NCI-H1417 treated with DMSO at 0.1 percent for 48 hours (cell line): ENCODE data around the gene GGTLC2.
"Not testable (repeated sequence)": the region's sequence is repeated elsewhere in the genome, so short reads cannot be mapped to it uniquely, and the experiment has no call there.

Experiments
- DNase-seq: peaks from one replicate; lab custom pipeline; 2025; lab: John Stamatoyannopoulos, UW

Gene GGTLC2

GRCh38 chr22:22638313-22638712 lies 6.1 kb upstream of the GGTLC2 start:
- not testable (repeated sequence) for DNase-seq

- not testable (repeated sequence) for DNase-seq
These were observed 2.2 kb upstream of the GGTLC2 start for GRCh38 chr22:22642255-22642654.

- DNase-seq = not testable (repeated sequence)
These were observed 1.6 kb downstream of the GGTLC2 start for GRCh38 chr22:22645969-22646368.

- not testable (repeated sequence) for DNase-seq
These were observed 3.5 kb downstream of the GGTLC2 start for GRCh38 chr22:22647952-22648351.

- not testable (repeated sequence) for DNase-seq
These were observed 4.6 kb downstream of the GGTLC2 start for GRCh38 chr22:22648863-22649536.

GRCh38 chr22:22649761-22650160 lies 5.3 kb downstream of the GGTLC2 start:
- DNase-seq = not testable (repeated sequence)

GRCh38 chr22:22650398-22650797 lies 6.0 kb downstream of the GGTLC2 start:
- DNase-seq = not testable (repeated sequence)

GRCh38 chr22:22650803-22651515 lies 6.5 kb downstream of the GGTLC2 start:
- DNase-seq = not testable (repeated sequence)

- not testable (repeated sequence) for DNase-seq
These were observed 7.2 kb downstream of the GGTLC2 start for GRCh38 chr22:22651593-22651992.

GRCh38 chr22:22652102-22652501 lies 7.7 kb downstream of the GGTLC2 start:
- not testable (repeated sequence) for DNase-seq

- DNase-seq = not testable (repeated sequence)
These were observed 8.2 kb downstream of the GGTLC2 start for GRCh38 chr22:22652573-22652972.

GRCh38 chr22:22653677-22654381 lies 9.4 kb downstream of the GGTLC2 start:
- not testable (repeated sequence) for DNase-seq

GRCh38 chr22:22655452-22656290 lies 11.3 kb downstream of the GGTLC2 start:
- no peak for DNase-seq

- no peak for DNase-seq
These were observed 13.3 kb downstream of the GGTLC2 start for GRCh38 chr22:22657712-22658111.

- no peak for DNase-seq
These were observed 16.9 kb downstream of the GGTLC2 start for GRCh38 chr22:22661275-22661674.

- DNase-seq = no peak
These were observed 17.7 kb downstream of the GGTLC2 start for GRCh38 chr22:22662095-22662494.

GRCh38 chr22:22663861-22664800 lies 19.7 kb downstream of the GGTLC2 start:
- DNase-seq = no peak

GRCh38 chr22:22666307-22667091 lies 22.1 kb downstream of the GGTLC2 start:
- no peak for DNase-seq

GRCh38 chr22:22667966-22668880 lies 23.8 kb downstream of the GGTLC2 start:
- DNase-seq = no peak
